GM23248 (cell line): ENCODE measurements around the gene CCNF. TPM values are rescaled to one million over a fixed set of nuclear protein-coding genes. Genes with fewer than 3 reads are reported as not detected.

Source experiments
- DNase-seq: peaks from one replicate; pipeline ENCODE4 v3.0.0-alpha.2; 2015
- H2AFZ ChIP-seq: fragments of 200-600 bp; sonication (generic); 2 replicates; pipeline ENCODE4 v1.6.1; 2016; ENCODE audit warnings: antibody characterized with exemption
- H3F3A ChIP-seq: fragments of 200-600 bp; sonication (generic); 2 replicates; pipeline ENCODE4 v1.6.1; 2016; ENCODE audit warnings: mild to moderate bottlenecking, antibody characterized with exemption, mixed run types; ENCODE audit not compliant: insufficient read depth
- H3K27ac ChIP-seq: fragments of 200-600 bp; sonication (generic); 2 replicates; pipeline ENCODE4 v1.5.1; 2016; ENCODE audit warnings: mild to moderate bottlenecking
- H3K27me3 ChIP-seq: fragments of 200-600 bp; sonication (generic); replicated peaks from 2 replicates; pipeline ENCODE4 v1.6.1; 2016; ENCODE audit warnings: mild to moderate bottlenecking; ENCODE audit not compliant: insufficient read depth
- H3K36me3 ChIP-seq: fragments of 200-600 bp; sonication (generic); 2 replicates; pipeline ENCODE4 v1.6.1; 2016; ENCODE audit warnings: low read depth, mild to moderate bottlenecking
- H3K4me1 ChIP-seq: fragments of 200-600 bp; sonication (generic); 2 replicates; pipeline ENCODE4 v1.6.1; 2016; ENCODE audit warnings: mild to moderate bottlenecking; ENCODE audit not compliant: insufficient read depth
- H3K4me2 ChIP-seq: fragments of 200-600 bp; sonication (generic); one replicate; pipeline ENCODE4 v1.6.1; 2016; ENCODE audit warnings: mild to moderate bottlenecking; ENCODE audit not compliant: unreplicated experiment
- H3K4me3 ChIP-seq: fragments of 200-600 bp; sonication (generic); 2 replicates; pipeline ENCODE4 v1.5.1; 2016; ENCODE audit warnings: mild to moderate bottlenecking
- H3K79me2 ChIP-seq: fragments of 200-600 bp; sonication (generic); 2 replicates; pipeline ENCODE4 v1.6.1; 2016; ENCODE audit warnings: mild to moderate bottlenecking; ENCODE audit not compliant: insufficient read depth
- H3K9ac ChIP-seq: fragments of 200-600 bp; sonication (generic); 2 replicates; pipeline ENCODE4 v1.6.1; 2016; ENCODE audit warnings: mild to moderate bottlenecking
- H3K9me2 ChIP-seq: fragments of 200-600 bp; sonication (generic); 2 replicates; pipeline ENCODE4 v1.6.1; 2016; ENCODE audit warnings: mixed run types, mild to moderate bottlenecking, moderate library complexity; ENCODE audit not compliant: insufficient read depth
- H3K9me3 ChIP-seq: fragments of 200-600 bp; sonication (generic); one replicate; pipeline ENCODE4 v1.6.1; 2017; ENCODE audit warnings: low read depth
- H4K20me1 ChIP-seq: fragments of 200-600 bp; sonication (generic); 2 replicates; pipeline ENCODE4 v1.6.0; 2016; ENCODE audit not compliant: insufficient read depth
- EZH2 ChIP-seq: fragments of 200-600 bp; sonication (generic); IDR thresholded peaks from 2 replicates; pipeline ENCODE4 v1.6.1; 2018; ENCODE audit warnings: antibody characterized with exemption, mild to moderate bottlenecking; ENCODE audit not compliant: insufficient read depth, poor library complexity, severe bottlenecking
- EZH2phosphoT487 ChIP-seq: fragments of 200-600 bp; sonication (generic); IDR thresholded peaks from 2 replicates; pipeline ENCODE4 v1.6.1; 2018; ENCODE audit warnings: antibody characterized with exemption, moderate library complexity, mild to moderate bottlenecking, low read depth; ENCODE audit not compliant: insufficient read depth
- WGBS, 2 experiments: methylation state at CpG; one replicate each; pipeline ENCODE4 v1.1.6; 2015 to 2017; ENCODE audit warnings: low lambda C conversion rate in 2 of 2, low coverage in 1 of 2; ENCODE audit errors: missing lambda C conversion rate in 2 of 2; 5-methylcytosine and 5-hydroxymethylcytosine counted together
- in situ Hi-C: fragments of 300-500 bp; cut with MboI; formaldehyde crosslinking; loops from 2 replicates; pipeline ENCODE4 v1.15.0; 2020
- polyA plus RNA-seq: library from polyadenylated mRNA; unstranded; fragments of >200 nt; fragmentation: Nextera tagmentation; extraction: Ambion mirVana; gene quantifications from 2 replicates; pipeline ENCODE4 v1.2.1, GENCODE V29; 2016
- total RNA-seq: library from RNA; depleted of rRNA; stranded (reverse); fragments of >200 nt; shearing (Covaris generic); gene quantifications from 2 replicates; pipeline ENCODE4 v1.2.3, GENCODE V29; 2014

Gene CCNF
- total and polyA plus RNA-seq, 2 experiments from 2014 or later = 9.3 to 11.5 TPM

DNA sequence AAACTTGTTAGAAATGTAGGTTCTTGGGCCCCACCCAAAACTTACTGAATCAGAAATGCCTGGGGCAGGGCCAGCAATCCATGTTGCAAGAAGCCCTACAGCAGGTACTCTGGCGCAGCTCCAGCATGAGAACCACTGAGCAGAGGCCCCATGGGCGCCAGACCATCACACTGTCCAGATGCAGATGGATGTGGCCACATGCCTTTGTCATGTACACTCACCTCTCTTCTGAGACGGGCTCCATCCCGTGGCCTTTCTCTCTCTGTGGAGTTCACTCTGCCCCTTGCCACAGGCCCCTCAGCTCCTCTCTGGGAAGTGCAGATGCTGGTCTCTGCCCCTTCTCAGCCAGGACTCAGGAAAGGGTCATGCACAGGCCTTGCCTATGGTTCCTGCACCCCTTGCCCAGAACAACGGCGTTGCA is 2.3 kb upstream of the CCNF start:
- Histone ChIP-seq H3K4me3 (no peak overlapping the region), H3K9ac (no peak overlapping the region), H3K27me3 (no peaks in the 10 kb centered on the region), H3K9me2 (no peaks in the 10 kb centered on the region), H2AFZ (no peak overlapping the region), H4K20me1 (no peaks in the 10 kb centered on the region), H3K4me2 (no peak overlapping the region), H3K4me1 (peaks cover 7% of the 10 kb centered on the region; the same call in 1 of the 2 replicates), H3K27ac (no peak overlapping the region), H3K9me3 (no peaks in the 10 kb centered on the region), H3K79me2 (peaks cover 21% of the 10 kb centered on the region), H3K36me3 (no peaks in the 10 kb centered on the region), H3F3A (no peaks in the 10 kb centered on the region)
- no peak for TF ChIP-seq EZH2phosphoT487
- TF ChIP-seq EZH2 = no peak
- in situ Hi-C loops = no loop called here
- DNase-seq = peak; percentile 23
- 73 to 82% methylated on average over 6 of the region's 6 CpGs for WGBS, 2 experiments

DNA sequence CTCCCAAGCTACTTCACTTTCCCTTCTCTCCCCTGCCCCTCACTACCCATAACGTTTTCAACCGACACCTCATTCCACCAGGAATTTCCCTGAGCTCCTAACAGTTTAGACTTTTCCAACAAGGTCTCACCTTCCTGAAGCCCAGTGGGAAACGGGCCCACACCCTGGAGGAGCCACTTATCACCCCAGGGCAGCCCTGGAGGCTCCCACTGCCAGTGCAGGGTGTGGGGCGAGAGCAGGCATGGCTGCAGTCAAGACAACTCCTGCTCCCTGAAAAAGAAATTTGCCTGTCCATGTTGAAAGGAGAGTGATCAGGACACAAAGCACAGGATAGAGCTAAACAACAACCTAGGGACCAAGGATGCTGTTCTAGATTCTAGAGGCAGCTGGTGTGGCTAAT is 1.7 kb upstream of the CCNF start:
- Histone ChIP-seq H3K27ac (no peak overlapping the region), H3K9ac (no peak overlapping the region), H3K9me3 (no peaks in the 10 kb centered on the region), H3F3A (no peaks in the 10 kb centered on the region), H3K4me1 (peaks cover 7% of the 10 kb centered on the region; the same call in 1 of the 2 replicates), H3K79me2 (peaks cover 26% of the 10 kb centered on the region), H3K36me3 (no peaks in the 10 kb centered on the region), H4K20me1 (no peaks in the 10 kb centered on the region), H3K9me2 (no peaks in the 10 kb centered on the region), H2AFZ (no peak overlapping the region), H3K4me2 (no peak overlapping the region), H3K4me3 (no peak overlapping the region), H3K27me3 (no peaks in the 10 kb centered on the region)
- WGBS, 2 experiments = 75 to 83% methylated on average over 4 of the region's 4 CpGs
- DNase-seq = no peak
- TF ChIP-seq EZH2 (no peak), EZH2phosphoT487 (no peak)
- in situ Hi-C loops = no loop called here

GRCh38 chr16:2428051-2428783 is 1.0 kb upstream of the CCNF start:
- TF ChIP-seq EZH2 (no peak), EZH2phosphoT487 (no peak)
- no peaks in the 10 kb centered on the region for H3K9me3 ChIP-seq
- peak overlapping the region; percentile 80 for H3K4me3 ChIP-seq
- no peaks in the 10 kb centered on the region for H4K20me1 ChIP-seq
- DNase-seq = peak; percentile 51
- peak overlapping the region; percentile 87 for H2AFZ ChIP-seq
- peaks cover 33% of the 10 kb centered on the region for H3K79me2 ChIP-seq
- H3K27ac ChIP-seq = no peak overlapping the region
- no peaks in the 10 kb centered on the region for H3F3A ChIP-seq
- no peaks in the 10 kb centered on the region for H3K9me2 ChIP-seq
- H3K4me2 ChIP-seq = peak overlapping the region; percentile 65
- no peaks in the 10 kb centered on the region for H3K27me3 ChIP-seq
- peaks cover 7% of the 10 kb centered on the region; the same call in 1 of the 2 replicates for H3K4me1 ChIP-seq
- H3K36me3 ChIP-seq = no peaks in the 10 kb centered on the region
- WGBS, 2 experiments = 42 to 43% methylated on average over 27 of the region's 28 CpGs
- peak overlapping the region; percentile 78 for H3K9ac ChIP-seq
- in situ Hi-C loops = no loop called here

GRCh38 chr16:2428784-2429033 is 538 bp upstream of the CCNF start:
- H3K36me3 ChIP-seq = 0 out of 2 replicates have a peak, but pooled peaks cover under 1% of the 10 kb centered on the region
- H3K9ac ChIP-seq = peak overlapping the region; percentile 78
- H3K9me2 ChIP-seq = no peaks in the 10 kb centered on the region
- H3K27ac ChIP-seq = 0 out of 2 replicates have a peak overlapping the region, but pooled peaks have one; percentile 6
- no peak for DNase-seq
- no peaks in the 10 kb centered on the region for H3F3A ChIP-seq
- H3K79me2 ChIP-seq = peaks cover 38% of the 10 kb centered on the region
- peaks cover 7% of the 10 kb centered on the region; the same call in 1 of the 2 replicates for H3K4me1 ChIP-seq
- no peaks in the 10 kb centered on the region for H3K9me3 ChIP-seq
- WGBS, 2 experiments = 1 to 4% methylated on average over 23 to 24 of the region's 24 CpGs
- H3K27me3 ChIP-seq = no peaks in the 10 kb centered on the region
- in situ Hi-C loops = no loop called here
- no peaks in the 10 kb centered on the region for H4K20me1 ChIP-seq
- TF ChIP-seq EZH2phosphoT487 = no peak
- no peak for TF ChIP-seq EZH2
- H3K4me2 ChIP-seq = peak overlapping the region; percentile 65
- peak overlapping the region; percentile 80 for H3K4me3 ChIP-seq
- peak overlapping the region; percentile 87 for H2AFZ ChIP-seq
